GM19099 (cell line): Measurements from ENCODE around the gene CIAPIN1.

ENCODE experiments used
- POLR2A ChIP-seq: IDR thresholded peaks from 3 replicates; pipeline ENCODE4 v1.6.1; 2011; ENCODE audit warnings: low read depth; ENCODE audit not compliant: insufficient read length; ENCODE audit errors: extremely low read depth

Gene CIAPIN1

DNA sequence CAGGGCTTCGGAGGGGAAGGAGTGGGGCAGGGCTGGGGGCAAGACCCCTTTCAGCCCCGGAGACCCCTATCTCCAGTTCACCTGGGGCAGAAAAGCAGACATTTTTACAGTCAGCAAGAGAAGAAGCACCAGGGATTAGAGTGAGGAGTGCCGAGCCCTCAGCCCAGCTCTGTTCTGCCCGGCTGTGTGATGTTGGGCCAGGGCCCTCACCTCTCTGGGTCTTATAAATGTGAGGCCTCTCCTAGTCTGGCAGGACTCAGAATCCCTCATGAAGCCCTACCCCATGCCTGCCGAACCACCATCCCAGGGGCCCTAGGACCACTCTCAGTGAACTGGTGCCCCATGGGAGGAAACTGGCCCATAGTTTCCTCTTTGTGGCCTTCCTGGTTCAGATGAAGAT lies 62.1 kb downstream of the CIAPIN1 start:
- no peak for TF ChIP-seq POLR2A

GRCh38 chr16:57384248-57385070 lies 62.7 kb downstream of the CIAPIN1 start:
- no peak for TF ChIP-seq POLR2A

- no peak for TF ChIP-seq POLR2A
These were observed 63.6 kb downstream of the CIAPIN1 start for GRCh38 chr16:57383276-57384247.

DNA sequence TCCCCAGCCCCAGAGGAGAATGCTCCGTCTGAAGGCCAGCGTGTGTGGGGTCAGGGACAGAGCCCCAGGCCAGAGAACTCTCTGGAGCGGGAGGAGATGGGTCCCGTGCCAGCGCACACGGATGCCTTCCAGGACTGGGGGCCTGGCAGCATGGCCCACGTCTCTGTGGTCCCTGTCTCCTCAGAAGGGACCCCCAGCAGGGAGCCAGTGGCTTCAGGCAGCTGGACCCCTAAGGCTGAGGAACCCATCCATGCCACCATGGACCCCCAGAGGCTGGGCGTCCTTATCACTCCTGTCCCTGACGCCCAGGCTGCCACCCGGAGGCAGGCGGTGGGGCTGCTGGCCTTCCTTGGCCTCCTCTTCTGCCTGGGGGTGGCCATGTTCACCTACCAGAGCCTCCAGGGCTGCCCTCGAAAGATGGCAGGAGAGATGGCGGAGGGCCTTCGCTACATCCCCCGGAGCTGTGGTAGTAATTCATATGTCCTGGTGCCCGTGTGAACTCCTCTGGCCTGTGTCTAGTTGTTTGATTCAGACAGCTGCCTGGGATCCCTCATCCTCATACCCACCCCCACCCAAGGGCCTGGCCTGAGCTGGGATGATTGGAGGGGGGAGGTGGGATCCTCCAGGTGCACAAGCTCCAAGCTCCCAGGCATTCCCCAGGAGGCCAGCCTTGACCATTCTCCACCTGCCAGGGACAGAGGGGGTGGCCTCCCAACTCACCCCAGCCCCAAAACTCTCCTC lies 64.5 kb downstream of the CIAPIN1 start:
- no peak for TF ChIP-seq POLR2A

DNA sequence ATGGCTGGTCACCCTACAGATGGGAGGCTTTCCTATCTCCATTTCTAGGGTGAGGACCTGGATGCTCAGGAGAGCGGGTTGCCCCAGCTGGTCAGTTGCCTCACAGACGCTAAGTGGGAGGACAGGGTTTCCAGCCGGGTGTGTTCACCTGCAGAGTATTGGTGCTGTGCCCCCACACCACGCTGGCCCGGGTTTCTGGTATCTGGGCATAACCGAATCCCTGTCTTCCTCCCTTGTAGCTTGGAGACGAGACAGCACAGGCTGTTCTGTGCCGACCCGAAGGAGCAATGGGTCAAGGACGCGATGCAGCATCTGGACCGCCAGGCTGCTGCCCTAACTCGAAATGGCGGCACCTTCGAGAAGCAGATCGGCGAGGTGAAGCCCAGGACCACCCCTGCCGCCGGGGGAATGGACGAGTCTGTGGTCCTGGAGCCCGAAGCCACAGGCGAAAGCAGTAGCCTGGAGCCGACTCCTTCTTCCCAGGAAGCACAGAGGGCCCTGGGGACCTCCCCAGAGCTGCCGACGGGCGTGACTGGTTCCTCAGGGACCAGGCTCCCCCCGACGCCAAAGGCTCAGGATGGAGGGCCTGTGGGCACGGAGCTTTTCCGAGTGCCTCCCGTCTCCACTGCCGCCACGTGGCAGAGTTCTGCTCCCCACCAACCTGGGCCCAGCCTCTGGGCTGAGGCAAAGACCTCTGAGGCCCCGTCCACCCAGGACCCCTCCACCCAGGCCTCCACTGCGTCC lies 65.2 kb downstream of the CIAPIN1 start:
- no peak for TF ChIP-seq POLR2A

DNA sequence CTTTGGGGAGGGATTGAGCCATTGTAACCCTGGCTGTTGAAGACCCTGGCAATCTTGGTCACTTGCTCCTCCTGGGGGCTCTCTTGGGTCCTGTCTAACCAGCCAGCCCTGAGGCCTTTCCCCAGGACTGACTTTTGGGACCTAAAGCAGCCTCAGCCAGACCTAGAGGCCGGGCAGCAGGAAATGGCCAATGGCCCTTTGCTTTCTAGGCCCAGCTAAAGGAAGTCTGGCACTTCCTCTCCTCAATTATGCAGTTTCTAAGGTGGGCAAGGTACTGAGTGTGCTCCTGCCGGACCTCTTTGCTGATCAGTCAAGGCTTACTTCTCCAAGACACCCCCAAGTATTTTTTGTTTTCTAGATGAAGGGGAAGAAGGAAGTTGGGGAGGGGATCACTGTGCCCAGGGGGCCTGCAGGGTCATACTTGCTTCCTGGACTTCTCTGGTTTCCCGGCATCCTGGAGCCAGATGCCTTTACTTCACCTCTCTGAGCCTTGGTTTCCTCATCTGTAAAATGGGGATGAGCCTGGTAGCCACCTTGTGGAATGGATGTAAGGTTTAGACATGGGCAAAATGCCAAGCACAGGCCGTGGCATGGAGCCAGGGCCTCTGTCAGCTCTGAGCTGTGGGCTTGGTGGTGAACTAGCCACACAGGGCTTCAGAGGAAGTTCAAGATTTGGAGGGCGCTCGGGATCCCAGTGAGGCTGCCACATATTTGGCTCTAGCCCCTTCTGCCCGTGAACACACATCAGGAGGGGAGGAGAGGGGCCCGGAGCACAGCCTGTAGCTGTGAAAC lies 66.3 kb downstream of the CIAPIN1 start:
- TF ChIP-seq POLR2A = no peak

- no peak for TF ChIP-seq POLR2A
These were observed 67.6 kb downstream of the CIAPIN1 start for GRCh38 chr16:57379579-57379978.
